Hepatocyte (in vitro differentiated cells): Measurements from ENCODE around the gene CD8B. TPM values are rescaled to one million over a fixed set of nuclear protein-coding genes. Genes with fewer than 3 reads are reported as not detected.

Experiments used
- DNase-seq: peaks from one replicate; pipeline ENCODE4 v3.0.0-alpha.2; 2016; ENCODE audit warnings: low spot score
- H2AFZ ChIP-seq: fragments of 200-600 bp; sonication (generic); 2 replicates; pipeline ENCODE4 v1.6.0; 2016; ENCODE audit warnings: antibody characterized with exemption, mild to moderate bottlenecking
- H3K27ac ChIP-seq: fragments of 200-600 bp; sonication (generic); 2 replicates; pipeline ENCODE4 v1.5.1; 2016; ENCODE audit warnings: mild to moderate bottlenecking
- H3K27me3 ChIP-seq: fragments of 200-600 bp; sonication (generic); 2 replicates; pipeline ENCODE4 v1.6.1; 2016
- H3K36me3 ChIP-seq: fragments of 200-600 bp; sonication (generic); replicated peaks from 2 replicates; pipeline ENCODE4 v1.5.1; 2016; ENCODE audit warnings: low read depth; ENCODE audit not compliant: insufficient read depth
- H3K4me1 ChIP-seq: fragments of 200-600 bp; sonication (generic); 2 replicates; pipeline ENCODE4 v1.5.1; 2016; ENCODE audit warnings: mild to moderate bottlenecking, moderate library complexity; ENCODE audit not compliant: insufficient read depth
- H3K4me2 ChIP-seq: fragments of 200-600 bp; sonication (generic); 2 replicates; pipeline ENCODE4 v1.6.0; 2016
- H3K4me3 ChIP-seq: fragments of 200-600 bp; sonication (generic); 2 replicates; pipeline ENCODE4 v1.5.1; 2016; ENCODE audit warnings: mild to moderate bottlenecking
- H3K79me2 ChIP-seq: fragments of 200-600 bp; sonication (generic); 2 replicates; pipeline ENCODE4 v1.6.0; 2017; ENCODE audit warnings: mild to moderate bottlenecking
- H3K9me2 ChIP-seq: fragments of 200-600 bp; sonication (generic); replicated peaks from 2 replicates; pipeline ENCODE4 v1.6.0; 2017; ENCODE audit warnings: mild to moderate bottlenecking; ENCODE audit not compliant: insufficient read depth
- H3K9me3 ChIP-seq: fragments of 200-600 bp; sonication (generic); 2 replicates; pipeline ENCODE4 v1.5.1; 2016; ENCODE audit warnings: low read depth, mild to moderate bottlenecking
- H4K20me1 ChIP-seq: fragments of 200-600 bp; sonication (generic); 2 replicates; pipeline ENCODE4 v1.6.0; 2016; ENCODE audit warnings: mild to moderate bottlenecking; ENCODE audit not compliant: insufficient read depth, poor library complexity, severe bottlenecking
- EZH2 ChIP-seq: fragments of 200-600 bp; sonication (generic); IDR thresholded peaks from 2 replicates; pipeline ENCODE4 v1.6.1; 2016; ENCODE audit warnings: antibody characterized with exemption, mild to moderate bottlenecking, borderline replicate concordance
- EZH2phosphoT487 ChIP-seq: fragments of 200-600 bp; sonication (generic); IDR thresholded peaks from one replicate; pipeline ENCODE4 v1.6.1; 2018; ENCODE audit warnings: antibody characterized with exemption, mild to moderate bottlenecking, low read depth, moderate library complexity; ENCODE audit not compliant: unreplicated experiment, severe bottlenecking
- WGBS: methylation state at CpG from one replicate; pipeline ENCODE4 v1.1.6; 2016; ENCODE audit warnings: low lambda C conversion rate; ENCODE audit errors: missing lambda C conversion rate; 5-methylcytosine and 5-hydroxymethylcytosine counted together
- polyA plus RNA-seq: library from polyadenylated mRNA; unstranded; fragments of >200 nt; fragmentation: Nextera tagmentation; extraction: Ambion mirVana; gene quantifications from 2 replicates; pipeline ENCODE4 v1.2.1, GENCODE V29; 2016
- total RNA-seq: library from RNA; depleted of rRNA; stranded (reverse); fragments of >200 nt; gene quantifications from 2 replicates; pipeline ENCODE4 v1.2.3, GENCODE V29; 2014
- TF ChIP-seq, protein P1 (sequence below): fragments of 200-600 bp; sonication (generic); IDR thresholded peaks from 2 replicates; pipeline ENCODE4 v1.5.1; 2016; ENCODE audit warnings: antibody characterized with exemption, mild to moderate bottlenecking; ENCODE audit not compliant: poor library complexity

The CD8B gene
- total and polyA plus RNA-seq, 2 experiments from 2014 or later, result 1.00 to 3.0 TPM

GRCh38 chr2:86833315-86833714, 28.4 kb downstream of the CD8B start:
- no peak for DNase-seq
- no peaks in the 10 kb centered on the region for H3K9me2 ChIP-seq
- WGBS, result 97% methylated on average over 3 of the region's 10 CpGs
- no peaks in the 10 kb centered on the region for H3K79me2 ChIP-seq
- TF ChIP-seq EZH2phosphoT487 (no peak), EZH2 (no peak)
- TF ChIP-seq, protein P1, sequence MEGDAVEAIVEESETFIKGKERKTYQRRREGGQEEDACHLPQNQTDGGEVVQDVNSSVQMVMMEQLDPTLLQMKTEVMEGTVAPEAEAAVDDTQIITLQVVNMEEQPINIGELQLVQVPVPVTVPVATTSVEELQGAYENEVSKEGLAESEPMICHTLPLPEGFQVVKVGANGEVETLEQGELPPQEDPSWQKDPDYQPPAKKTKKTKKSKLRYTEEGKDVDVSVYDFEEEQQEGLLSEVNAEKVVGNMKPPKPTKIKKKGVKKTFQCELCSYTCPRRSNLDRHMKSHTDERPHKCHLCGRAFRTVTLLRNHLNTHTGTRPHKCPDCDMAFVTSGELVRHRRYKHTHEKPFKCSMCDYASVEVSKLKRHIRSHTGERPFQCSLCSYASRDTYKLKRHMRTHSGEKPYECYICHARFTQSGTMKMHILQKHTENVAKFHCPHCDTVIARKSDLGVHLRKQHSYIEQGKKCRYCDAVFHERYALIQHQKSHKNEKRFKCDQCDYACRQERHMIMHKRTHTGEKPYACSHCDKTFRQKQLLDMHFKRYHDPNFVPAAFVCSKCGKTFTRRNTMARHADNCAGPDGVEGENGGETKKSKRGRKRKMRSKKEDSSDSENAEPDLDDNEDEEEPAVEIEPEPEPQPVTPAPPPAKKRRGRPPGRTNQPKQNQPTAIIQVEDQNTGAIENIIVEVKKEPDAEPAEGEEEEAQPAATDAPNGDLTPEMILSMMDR, result no peak
- H4K20me1 ChIP-seq, result no peaks in the 10 kb centered on the region
- no peak overlapping the region for H2AFZ ChIP-seq
- no peaks in the 10 kb centered on the region for H3K4me1 ChIP-seq
- H3K27ac ChIP-seq, result no peak overlapping the region
- no peaks in the 10 kb centered on the region for H3K27me3 ChIP-seq
- no peaks in the 10 kb centered on the region for H3K36me3 ChIP-seq
- no peaks in the 10 kb centered on the region for H3K9me3 ChIP-seq
- H3K4me2 ChIP-seq, result no peak overlapping the region
- no peak overlapping the region for H3K4me3 ChIP-seq

DNA sequence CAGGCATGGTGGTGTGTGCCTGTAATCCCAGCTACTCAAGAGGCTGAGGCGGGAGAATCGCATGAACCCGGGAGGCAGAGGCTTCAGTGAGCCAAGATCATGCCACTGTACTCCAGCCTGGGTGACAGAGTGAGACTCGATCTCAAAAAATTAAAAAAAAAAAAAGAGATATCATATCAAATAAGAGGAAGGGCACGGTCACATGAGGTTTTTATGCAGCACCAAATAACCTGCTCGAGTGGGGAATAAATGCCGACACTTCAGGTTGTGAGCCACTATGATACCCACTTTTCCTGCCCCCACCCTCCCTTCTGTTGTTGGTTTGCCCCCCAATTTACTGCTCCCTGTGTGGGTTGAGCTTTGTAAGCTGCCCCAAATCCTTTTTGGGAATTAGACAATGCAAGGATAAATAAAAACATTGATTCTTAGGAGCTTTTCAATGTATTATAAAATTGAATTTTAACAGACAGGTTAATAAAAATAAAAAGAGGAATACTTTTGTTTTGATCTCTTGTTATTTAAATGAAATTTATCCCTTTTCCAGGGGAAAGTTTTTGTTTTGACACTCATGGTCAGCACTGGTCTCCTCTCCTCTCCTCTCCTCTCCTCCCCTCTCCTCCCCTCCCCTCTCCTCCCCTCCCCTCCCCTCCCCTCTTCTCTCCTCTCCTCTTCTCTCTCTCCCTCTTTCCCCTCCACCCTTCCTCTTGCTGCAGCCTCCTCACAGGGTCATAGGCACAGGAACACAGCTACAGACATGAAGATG, 29.2 kb downstream of the CD8B start:
- Histone ChIP-seq H3K9me2 (no peaks in the 10 kb centered on the region), H3K4me3 (no peak overlapping the region), H4K20me1 (no peaks in the 10 kb centered on the region), H3K27ac (no peak overlapping the region), H3K27me3 (no peaks in the 10 kb centered on the region), H2AFZ (no peak overlapping the region), H3K4me1 (no peaks in the 10 kb centered on the region), H3K36me3 (no peaks in the 10 kb centered on the region), H3K4me2 (no peak overlapping the region), H3K9me3 (no peaks in the 10 kb centered on the region), H3K79me2 (no peaks in the 10 kb centered on the region)
- no peak for TF ChIP-seq EZH2phosphoT487
- TF ChIP-seq EZH2, result no peak
- TF ChIP-seq, protein P1, result no peak
- no peak for DNase-seq
- 89% methylated on average over 7 of the region's 7 CpGs for WGBS

DNA sequence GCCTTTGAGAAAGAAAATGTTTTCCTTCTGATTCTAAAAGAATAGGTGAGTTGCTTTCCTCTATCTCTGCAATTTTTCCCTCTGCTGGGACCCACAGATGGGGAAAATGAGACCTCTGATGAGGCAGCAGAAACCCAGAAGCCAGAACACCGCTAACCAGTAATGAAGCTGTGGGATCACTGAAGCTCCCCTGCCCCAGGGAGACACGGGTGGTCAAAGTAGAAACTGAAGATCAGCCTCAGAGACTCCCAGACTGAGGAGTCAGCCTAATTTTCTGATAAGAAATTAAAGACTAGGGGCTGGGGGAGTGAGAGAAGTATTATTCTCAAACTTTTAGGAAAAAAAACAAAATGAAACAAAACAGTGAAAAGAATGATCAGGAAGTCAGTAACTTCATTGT, 30.1 kb downstream of the CD8B start:
- TF ChIP-seq EZH2phosphoT487, result no peak
- TF ChIP-seq EZH2, result no peak
- TF ChIP-seq, protein P1, result no peak
- Histone ChIP-seq H3K4me2 (no peak overlapping the region), H3K27me3 (no peaks in the 10 kb centered on the region), H3K36me3 (no peaks in the 10 kb centered on the region), H3K4me1 (no peaks in the 10 kb centered on the region), H3K27ac (no peak overlapping the region), H2AFZ (no peak overlapping the region), H3K4me3 (no peak overlapping the region), H3K9me3 (no peaks in the 10 kb centered on the region), H4K20me1 (no peaks in the 10 kb centered on the region), H3K79me2 (no peaks in the 10 kb centered on the region), H3K9me2 (no peaks in the 10 kb centered on the region)
- DNase-seq, result no peak
- 40% methylated on average over 2 of the region's 2 CpGs for WGBS

DNA sequence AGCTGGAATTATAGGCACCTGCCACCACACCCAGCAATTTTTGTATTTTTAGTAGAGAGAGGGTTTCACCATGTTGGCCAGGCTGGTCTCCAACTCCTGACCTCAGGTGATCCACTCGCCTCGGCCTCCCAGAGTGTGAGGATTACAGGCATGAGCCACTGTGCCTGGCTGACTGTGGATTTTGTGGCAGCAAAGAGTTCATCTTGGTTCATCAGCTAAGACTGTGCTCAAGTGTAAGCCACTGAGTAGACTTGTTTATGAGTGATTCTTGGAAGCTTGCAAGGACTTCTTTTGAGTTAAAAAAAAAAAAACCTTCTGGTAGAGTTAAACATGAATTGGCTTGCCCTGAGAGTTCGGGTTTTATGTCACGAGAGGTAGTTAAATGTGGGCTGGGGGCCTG, 34.7 kb downstream of the CD8B start:
- Histone ChIP-seq H3K9me3 (no peaks in the 10 kb centered on the region), H3K79me2 (no peaks in the 10 kb centered on the region), H3K4me1 (no peaks in the 10 kb centered on the region), H4K20me1 (no peaks in the 10 kb centered on the region), H2AFZ (no peak overlapping the region), H3K27me3 (no peaks in the 10 kb centered on the region), H3K4me2 (no peak overlapping the region), H3K4me3 (no peak overlapping the region), H3K9me2 (no peaks in the 10 kb centered on the region), H3K36me3 (no peaks in the 10 kb centered on the region), H3K27ac (no peak overlapping the region)
- 83% methylated on average over 4 of the region's 4 CpGs for WGBS
- TF ChIP-seq EZH2 (no peak), EZH2phosphoT487 (no peak)
- TF ChIP-seq, protein P1, result no peak
- no peak for DNase-seq
